Activated T-cell treated with anti-CD3 and anti-CD28 coated beads, Interleukin-2, amount 50 U/mL, for 48 hours (primary cell): Measurements from ENCODE around the gene POLR2L.

ENCODE experiments used
- DNase-seq, 2 experiments: peaks; one replicate each; pipeline ENCODE4 v3.0.0-alpha.2; 2020

The POLR2L gene

DNA sequence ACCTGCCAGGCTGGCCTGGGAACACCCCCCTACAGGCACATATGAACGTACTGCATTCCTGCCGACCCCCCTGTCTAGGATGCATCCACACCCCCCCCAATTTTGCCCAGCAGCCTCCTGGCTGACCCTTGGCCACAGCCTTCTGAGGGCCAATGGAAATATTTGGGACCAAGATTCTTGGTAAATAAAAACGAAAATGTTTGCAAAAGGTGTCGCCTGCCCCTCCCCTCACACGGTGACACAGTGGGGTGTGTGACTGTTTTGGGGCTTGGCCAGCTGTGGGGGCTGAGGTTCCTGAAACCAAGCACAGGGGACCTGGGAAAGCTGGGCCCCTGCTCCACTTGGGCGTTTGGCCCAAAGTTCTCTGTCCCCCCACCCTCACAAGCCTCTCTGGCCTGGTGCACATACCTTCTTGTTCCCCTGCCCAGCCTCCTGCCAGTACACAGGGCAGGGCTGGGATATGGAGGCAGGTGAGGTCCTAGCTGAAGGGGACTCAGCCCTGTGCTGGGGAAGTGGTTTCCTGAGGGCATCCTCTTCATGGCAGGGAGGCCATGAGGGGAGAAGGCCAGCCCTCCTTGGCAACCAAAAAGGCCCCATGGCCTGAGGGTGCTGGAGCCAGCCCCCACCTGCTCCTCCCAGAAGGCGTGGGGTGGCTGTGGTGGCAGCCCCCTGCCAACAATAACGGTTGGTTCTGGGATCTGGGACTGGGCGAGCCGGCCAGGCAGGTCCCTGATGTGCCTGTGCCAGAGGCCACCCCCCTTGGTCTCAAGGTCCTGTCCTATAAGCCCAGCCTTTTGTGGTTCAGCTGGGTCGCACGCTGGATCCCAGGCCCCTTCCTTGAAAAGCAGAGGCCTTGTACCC, 16.7 kb downstream of the POLR2L start:
- no peak for DNase-seq

DNA sequence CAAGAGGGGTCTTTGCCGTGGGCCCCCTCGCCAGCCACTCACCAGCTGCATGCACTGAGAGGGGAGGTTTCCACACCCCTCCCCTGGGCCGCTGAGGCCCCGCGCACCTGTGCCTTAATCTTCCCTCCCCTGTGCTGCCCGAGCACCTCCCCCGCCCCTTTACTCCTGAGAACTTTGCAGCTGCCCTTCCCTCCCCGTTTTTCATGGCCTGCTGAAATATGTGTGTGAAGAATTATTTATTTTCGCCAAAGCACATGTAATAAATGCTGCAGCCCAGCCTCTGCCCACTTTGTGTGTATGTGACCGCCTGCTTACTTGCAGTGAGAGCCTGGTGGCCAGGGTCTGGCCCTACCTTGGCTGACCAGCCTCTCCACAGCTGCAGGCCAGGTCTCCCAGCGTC, 17.4 kb downstream of the POLR2L start:
- DNase-seq: no peak

DNA sequence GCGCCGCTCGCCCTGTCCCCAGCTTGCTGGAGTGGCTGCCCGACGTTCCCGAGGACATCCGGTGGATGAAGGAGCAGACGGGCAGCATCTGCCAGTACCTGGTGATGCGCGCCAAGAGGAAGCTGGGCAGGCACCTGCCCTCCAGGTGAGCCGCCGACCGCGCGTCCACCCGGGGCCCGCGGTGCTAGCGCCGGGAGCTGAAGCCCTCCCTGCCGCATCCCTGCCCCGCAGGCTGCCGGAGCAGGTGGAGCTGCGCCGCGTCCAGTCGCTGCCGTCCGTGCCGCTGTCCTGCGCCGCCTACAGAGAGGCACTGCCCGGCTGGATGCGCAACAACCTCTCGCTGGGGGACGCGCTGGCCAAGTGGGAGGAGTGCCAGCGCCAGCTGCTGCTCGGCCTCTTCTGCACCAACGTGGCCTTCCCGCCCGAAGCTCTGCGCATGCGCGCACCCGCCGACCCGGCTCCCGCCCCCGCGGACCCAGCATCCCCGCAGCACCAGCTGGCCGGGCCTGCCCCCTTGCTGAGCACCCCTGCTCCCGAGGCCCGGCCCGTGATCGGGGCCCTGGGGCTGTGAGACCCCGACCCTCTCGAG, 17.9 kb downstream of the POLR2L start:
- no peak for DNase-seq

DNA sequence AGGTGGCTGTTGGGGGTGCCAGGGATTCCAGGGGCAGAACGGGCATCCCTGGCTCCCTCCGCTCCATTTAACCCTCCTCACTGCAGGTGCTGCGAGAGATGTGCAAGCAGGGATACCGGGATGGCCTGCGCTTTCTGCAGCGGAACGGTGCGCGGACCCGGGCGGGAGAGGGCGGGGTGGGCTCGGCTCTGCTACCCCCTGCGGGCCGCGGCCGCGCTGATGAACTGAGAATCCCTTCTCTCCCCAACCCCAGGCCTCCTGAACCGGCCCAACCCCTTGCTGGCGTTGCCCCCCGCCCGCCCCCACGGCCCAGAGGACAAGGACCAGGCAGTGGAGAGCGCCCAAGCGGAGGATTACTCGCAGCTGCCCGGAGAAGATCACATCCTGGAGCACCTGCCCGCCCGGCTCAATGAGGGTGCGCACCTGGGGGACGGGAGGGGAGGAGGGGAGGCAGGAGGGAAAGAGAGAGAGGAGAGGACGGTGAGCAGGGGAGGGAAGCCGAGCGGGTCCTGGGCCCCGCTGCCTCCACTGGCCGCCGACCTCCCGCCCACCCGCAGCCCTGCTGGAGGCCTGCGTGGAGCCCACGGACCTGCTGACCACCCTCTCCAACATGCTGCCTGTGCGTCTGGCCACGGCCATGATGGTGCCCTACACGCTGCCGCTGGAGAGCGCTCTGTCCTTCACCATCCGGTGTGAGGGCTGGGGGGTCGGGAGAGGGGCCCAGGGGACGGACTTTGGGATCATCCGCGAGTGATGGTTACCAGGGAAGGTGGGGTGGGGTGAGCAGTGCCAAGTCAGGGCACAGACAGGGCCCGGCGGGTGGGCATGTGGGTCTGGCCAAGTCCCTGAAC, 18.7 kb downstream of the POLR2L start:
- no peak for DNase-seq

DNA sequence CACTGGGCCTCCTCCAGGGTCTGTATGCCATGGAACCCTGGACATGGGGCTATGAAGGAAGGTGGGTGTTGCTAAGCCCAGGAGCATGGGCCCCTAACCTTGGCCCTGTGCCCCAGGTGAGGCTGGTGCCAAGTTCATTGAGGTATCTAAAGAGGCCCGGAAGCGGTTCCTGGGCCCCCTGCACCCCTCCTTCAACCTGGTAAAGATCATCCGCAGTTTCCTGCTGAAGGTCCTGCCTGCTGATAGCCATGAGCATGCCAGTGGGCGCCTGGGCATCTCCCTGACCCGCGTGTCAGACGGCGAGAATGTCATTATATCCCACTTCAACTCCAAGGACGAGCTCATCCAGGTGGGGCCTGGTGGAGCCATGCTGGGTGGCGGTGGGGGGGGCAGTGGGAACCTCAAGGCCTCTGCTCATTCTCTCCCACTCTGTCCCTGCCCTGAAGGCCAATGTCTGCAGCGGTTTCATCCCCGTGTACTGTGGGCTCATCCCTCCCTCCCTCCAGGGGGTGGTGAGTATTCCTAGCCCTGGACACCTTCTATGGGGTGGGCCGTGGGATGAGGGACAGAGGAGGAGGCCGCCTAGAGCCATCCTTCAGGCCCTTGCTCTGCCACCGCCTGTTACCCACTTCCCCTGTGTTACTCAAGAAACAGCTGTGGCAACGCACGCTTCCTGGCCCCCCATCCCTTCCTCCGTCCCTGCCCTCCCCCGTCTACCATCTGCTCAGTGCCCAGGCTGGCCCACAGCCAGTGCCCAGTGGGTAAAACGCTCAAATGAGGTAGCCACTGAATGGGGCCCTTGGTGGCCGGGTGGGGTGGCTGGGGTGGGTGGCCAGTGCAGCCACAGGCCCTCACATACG, 20.6 kb downstream of the POLR2L start:
- no peak for DNase-seq

DNA sequence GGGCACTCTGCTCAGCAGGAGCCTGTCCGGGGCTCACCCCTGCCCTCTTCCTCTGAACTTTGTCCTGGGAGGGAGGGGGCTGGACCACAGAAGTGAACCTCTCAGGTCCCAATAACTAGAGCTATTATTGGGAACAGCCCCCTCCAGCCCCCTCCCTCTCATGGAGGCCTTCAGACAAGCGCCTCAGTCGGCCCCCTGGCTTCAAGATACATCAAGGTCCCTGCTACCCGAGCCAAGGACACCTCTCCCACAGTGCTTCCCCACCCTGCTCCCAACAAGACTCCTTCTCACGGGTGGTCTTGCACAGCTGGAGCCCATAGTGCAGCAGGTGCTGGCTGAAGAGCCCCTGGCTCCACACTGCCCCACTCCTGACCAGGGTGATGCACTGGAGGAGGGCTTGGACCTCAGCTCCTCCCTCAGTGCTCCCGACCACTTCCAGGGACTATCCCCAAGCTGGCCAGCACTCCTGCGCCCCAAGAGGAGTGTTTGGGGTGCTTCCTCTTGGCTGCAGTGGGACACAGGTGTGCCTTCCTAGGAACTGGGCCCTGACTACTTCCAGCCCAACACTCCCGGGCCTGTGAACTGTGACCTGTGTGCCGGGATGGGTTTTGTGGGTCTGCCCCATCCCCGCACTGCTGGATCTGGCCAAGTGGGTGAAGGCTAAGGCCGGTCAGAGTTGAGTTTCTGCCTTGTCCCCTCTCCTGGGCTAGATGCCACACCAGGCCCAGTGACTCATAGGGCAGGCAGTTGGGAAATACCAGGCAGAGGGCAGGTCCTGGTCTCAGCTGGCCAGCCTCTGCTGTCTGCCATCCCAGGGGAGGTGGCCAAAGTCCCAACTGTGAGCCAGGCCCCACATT, 21.4 kb downstream of the POLR2L start:
- no peak for DNase-seq

DNA sequence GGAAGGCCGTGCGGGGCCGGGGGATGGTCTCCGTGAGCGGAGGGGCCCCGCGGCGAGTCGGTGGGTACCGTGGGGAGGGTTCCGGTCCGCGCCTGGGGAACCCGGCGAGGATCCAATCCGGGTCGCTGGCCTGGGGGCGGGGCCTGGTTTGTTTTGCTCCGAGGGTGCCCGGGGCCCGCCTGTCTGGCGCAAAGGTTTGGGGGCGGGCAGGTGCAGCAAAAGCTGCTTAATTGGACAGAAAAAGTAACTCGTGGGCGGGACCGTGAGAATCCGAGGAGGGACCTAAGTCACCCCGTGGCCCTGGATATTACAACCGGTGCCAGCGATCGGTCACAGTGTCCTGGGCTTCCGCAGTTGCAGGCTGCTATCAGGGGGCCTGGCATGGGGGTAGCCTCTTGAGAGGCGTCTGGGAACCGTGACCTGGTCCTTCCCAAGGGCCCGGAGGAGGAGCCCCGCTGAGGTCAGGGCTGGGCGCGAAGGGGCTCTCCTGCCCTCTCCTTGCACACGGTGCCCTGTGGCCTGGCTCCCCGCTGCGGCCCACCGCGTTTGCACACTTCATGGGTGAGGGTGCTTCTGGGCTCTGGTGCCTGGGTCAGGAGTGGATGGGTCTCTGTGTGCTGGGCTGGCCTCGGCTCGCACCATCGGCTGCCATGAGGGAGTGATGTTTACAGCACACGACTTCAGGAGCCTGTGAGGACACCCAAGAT, 22.2 kb downstream of the POLR2L start:
- DNase-seq: peak; percentile 91 to 93

DNA sequence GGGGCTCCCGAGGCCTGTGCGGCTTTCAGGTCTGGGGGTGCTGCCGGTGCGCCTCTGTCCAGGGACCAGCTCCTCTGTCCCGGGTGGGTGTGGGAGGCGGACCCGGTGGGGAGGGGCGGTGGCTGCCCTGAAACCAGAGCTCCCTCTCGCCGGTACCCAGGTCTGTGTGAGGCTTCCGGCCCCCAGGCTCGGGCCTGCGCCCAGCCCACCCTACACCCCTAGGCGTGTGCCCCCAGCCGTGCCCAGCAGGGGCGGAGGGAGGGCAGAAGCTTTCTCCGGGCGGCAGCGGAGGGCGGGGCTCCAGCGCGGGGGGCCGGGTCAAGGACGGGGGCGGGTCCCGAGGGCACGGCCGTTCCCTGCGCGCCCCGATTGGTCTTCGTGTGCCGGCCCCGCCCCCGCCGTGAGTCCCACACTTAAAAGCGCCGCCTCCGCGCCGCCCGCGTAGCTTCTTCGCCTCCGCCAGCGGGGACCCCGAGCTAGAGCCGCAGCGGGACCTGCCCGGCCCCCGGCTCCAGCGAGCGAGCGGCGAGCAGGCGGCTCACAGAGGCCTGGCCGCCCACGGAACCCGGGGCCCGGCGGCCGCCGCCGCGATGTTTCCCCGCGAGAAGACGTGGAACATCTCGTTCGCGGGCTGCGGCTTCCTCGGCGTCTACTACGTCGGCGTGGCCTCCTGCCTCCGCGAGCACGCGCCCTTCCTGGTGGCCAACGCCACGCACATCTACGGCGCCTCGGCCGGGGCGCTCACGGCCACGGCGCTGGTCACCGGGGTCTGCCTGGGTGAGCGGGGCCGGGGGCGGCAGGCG, 23.0 kb downstream of the POLR2L start:
- peak; percentile 92 to 93 for DNase-seq

DNA sequence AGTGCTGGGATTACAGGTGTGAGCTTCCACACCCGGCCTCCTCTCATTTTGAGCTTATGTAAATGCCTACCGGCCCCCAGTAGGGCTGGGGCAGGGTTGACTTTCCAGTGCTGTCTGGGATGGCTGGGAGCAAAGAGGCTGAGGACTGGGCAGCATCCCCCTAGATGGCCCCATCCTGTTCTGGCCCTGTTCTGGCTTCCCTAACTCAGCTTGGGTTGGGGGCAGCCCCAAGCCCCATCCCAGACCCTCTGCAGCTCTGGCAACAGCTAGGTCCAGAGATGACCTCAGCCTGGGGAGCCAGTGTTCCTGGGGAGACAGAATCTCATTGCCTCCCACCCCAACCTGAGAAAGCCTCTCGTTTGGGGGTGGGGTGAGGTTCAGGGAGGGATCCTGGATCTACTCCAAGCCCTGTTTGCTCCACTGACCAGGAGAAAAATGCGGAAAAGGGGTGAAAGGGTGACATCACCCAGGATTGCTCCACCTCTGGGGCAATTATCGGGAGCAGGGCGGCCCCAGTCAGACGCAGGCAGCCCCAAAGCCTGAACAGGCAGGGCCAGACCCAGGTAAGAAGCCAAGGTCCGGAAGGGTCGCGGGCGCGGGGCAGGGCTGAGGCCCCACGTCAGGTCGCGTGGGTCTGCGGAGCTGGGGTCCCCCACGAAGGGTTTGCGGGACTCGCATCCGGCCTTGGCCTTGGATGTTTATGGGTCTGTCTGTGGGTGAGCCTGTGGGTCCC, 23.8 kb downstream of the POLR2L start, which contains the start of gene PNPLA2:
TSS of gene PNPLA2 (plus strand) at position 519 of the 733 bp plus-strand sequence. CDS start 805 bp downstream, outside the sequence.
- no peak for DNase-seq

DNA sequence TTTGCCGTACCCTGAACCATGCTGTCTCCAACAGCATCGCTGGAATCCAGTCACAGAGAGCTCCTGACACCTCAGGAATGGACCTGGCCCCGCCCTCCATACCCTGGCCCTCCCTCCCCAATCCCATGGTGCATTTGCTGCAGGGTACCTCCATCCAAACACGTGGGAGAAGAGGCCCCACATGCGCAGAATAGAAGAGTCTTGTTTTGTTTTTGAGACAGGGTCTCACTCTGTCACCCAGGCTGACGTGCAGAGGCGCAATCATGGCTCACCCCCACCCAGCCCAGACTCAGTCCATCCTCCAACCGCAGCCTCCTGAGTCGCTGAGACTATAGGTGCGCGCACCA, 25.9 kb downstream of the POLR2L start:
- DNase-seq: no peak

DNA sequence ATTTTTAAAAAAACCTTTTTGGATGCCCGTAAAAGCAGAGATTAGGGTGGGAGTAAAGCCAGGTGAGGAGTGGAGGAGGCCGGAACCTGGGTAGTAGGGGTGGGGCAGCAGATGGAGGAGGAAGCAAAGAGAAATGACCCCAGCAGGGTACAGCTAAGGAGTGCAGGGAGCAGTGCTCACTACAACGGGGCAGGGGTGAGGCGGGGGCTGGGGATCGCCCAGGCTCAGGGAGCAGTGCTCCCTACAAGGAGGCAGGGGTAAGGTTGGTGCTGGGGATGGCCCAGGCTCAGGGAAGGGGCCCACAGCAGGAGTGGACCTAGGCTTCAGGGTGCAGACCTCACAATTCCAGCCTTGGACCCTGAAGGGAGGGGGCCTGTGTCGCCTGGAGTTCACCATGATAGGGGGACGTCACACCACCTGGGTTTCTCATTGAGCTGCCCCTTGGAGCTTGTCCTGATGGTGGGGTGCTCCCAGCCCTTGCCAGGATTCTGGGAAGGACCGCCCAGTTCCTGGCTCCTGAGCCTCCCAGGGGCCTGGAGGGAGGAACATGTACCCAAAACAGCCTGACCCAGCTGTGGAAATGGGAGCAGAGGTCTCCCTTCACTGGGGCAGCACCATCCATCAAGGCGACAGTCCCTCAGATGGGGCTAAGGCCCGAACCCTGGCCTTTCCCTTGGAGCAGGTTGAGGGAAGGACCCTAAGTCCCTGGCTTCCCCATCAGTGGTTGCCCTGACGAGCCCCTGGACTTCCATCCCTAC, 26.5 kb downstream of the POLR2L start:
- DNase-seq: no peak

DNA sequence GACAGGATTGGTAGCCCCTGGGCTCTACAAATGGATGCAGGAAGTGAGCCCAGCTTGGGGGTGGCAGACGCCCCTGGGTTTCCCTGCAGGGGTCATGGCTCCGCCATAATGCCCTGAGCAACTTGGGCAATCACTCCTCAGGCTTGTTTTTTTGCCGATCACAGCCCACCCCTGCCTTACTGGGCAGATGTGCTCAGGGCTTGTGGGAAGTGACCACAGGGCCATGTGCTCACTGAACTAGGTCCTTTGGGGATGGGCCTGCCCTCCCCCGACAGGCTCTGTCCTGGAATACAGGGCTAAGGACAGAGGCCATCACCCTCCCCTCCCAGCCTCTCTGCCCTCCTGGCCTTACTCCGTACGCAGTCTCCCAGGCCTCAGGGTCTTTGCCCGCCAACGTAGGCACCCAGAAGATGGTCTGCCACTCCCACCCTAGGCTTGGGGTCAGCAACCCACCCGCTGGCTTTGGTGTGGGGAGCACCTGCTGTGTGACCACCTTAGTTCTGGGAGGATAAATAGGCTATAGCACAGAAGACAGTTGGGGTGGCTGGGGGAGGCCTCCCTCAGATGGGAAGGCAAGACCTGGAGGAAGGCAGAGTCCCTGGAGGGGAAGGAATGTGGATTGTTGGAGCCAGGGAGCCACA, 28.8 kb downstream of the POLR2L start:
- peak in 1 of 2 experiments; percentile 56 for DNase-seq

DNA sequence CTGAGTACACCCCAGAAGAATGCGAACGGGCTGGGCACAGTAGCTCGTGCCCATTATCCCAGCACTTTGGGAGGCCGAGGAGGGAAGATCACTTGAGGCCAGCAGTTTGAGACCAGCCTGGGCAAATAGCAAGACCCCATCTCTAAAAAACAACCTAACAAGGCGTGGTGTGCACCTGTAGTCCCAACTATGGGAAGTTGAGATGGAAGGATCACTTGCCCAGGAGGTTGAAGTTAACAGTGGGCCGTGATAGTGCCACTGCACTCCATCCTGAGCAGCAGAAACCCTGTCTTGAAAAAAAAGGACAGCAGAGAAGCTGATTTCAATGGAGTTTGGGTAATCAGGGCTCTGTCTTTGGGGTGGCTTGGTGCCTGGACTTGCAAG, 29.3 kb downstream of the POLR2L start:
- no peak for DNase-seq

DNA sequence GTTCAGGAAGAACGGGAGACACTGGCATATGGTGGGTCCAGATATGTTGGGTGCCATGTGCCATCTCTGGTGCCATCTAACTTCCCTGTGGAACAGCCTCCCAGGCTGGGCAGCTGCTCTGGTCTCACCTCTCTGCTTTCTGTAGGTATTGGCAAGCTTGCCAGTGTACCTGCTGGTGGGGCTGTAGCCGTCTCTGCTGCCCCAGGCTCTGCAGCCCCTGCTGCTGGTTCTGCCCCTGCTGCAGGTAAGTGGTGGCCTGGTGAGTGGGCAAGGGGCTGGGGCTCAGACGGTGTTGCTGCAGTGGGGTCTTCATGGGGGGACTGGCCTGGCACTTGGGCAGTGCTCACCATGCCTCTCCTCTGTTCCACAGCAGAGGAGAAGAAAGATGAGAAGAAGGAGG, 29.9 kb downstream of the POLR2L start:
- DNase-seq: no peak

DNA sequence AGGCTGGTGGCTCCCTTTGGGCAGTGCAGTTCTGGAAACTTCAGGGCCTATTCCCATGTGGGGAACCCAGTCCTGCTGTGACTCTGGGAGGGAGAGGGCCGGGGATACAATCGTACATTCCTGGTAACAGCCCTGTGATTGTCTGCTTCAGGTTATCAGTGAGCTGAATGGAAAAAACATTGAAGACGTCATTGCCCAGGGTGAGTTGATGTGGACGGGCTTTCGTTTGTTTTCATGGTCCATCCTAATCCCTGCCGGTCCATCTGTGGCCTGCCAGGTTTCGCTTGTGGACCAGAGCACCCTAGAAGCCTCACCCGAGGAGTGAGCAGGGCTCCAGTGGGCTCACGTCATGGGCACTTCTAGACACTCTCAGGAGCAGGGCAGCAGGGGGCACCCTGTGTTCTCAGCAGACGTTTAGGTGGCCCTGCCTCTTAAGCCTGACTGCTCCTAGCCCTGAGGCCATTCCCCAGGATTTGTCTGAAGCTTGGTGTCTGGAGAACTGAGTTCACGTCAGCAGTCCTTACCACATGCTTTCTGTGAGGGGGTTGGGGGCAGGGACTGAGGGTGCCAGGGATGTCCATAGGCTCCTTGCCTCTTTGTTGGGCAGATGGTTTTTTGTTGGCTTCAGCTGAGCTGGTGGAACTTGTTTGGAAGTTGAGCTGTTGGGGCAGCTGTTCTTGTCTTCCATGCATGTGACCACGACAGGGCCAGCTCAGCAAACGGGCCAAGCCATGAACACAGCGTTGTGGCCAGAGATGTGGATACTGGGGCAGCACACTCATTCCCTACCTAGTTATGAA, 30.7 kb downstream of the POLR2L start:
- no peak for DNase-seq

DNA sequence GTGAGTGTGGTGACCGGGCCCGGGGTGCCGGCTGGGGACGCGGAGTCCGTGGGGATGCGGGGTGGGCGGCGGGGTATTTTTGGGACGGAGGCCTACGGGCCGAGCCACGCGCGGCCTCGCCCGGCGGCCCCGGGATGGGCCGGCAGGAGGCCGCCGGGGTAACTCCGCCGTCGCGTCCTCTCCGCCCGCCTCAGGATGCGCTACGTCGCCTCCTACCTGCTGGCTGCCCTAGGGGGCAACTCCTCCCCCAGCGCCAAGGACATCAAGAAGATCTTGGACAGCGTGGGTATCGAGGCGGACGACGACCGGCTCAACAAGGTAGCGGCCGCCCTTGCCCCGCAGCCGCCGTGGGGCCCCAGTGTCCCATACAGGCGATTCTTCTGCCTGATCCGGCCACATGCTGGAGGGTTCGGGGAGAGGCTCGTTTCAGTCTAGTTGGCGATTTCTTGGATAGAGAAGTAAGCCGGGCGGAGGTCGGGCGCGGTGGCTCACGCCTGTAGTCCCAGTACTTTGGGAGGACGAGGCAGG, 32.2 kb downstream of the POLR2L start:
- peak in 1 of 2 experiments; percentile 44 for DNase-seq
